Amniotic stem cell (primary cell): ENCODE results near the gene CRIP3.

Source experiments
- DNase-seq: peaks from one replicate; lab custom pipeline; 2025; lab: John Stamatoyannopoulos, UW

The CRIP3 gene

DNA sequence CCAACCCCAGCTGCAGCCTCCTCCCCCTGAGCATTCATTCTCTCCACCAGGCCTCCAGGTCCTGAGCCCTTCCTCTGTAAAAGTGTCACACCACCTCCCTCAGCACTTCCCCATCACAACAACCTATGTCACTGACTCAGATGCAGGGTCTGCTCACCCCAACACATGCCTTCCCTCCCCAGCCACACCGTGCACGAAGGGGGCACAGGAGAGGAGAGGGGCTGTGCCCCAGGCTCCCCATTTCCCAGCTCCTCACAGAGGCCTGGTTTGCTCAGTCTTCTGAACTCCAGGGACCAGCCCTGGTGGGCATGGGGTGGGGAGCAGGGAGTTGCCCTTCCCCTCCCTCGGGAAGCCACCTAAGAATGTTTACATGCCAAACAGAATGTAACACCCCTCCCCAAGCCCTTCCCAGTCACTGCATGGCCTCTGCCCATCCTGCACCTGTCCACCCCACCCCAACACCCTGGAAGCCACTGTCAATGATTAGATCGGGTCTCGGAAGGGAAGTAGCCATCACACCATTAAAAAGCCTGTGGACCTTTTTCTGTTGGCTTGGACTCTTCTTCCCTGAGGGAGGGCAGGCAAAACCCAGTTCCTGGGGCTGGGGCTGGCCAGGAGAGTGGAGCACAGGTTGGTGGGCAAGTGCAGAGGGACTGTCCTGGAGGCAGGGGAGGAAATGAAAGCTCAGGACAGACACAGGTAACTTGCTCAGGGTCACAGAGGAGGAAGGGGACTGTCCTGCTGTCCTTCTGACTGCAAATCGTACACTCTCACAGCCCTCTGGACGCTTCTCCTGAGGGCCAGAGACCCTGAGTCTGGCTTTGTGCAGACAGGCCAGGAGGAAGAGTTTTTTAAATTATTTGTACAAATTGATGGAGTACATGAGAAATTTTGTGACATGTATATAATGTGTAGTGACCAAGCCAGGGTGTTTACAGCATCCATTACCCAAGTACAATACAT, 20.6 kb downstream of the CRIP3 start:
- no peak for DNase-seq

DNA sequence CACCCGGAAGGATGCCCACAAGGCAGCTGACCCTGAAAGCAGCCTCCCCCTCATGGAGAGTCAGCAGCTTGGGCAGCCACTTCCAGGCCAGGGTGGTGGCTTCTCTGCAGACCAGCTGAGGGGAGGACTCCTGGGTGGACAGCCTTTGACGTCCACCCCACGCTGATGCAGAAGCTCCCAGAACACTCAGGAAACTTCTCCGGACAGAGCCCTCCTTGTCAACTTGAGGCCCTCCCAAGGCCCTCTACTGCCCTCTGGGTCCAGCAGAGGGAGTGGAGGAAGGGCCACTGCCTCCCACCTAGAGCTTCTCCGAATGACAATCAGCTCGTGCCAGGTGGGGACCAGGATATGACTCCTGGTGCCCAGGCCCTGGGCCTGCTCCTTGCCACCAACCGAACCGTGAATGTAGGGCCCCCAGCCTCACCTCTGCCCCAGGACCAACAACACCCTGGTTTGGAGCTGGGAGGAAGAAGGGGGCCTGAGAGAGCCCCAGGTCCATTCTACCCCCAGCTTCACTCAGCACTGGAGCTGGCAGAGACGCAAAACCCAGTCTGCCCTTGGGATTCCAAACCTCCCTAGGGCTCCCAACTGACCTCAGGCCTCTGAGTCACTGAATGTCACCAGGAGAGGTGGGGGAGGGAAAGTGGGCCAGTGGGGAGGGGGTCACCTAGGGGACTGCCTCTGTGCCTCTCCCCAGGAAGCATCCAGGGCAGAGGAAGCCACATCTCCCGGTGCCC, 21.5 kb downstream of the CRIP3 start:
- DNase-seq, result no peak

DNA sequence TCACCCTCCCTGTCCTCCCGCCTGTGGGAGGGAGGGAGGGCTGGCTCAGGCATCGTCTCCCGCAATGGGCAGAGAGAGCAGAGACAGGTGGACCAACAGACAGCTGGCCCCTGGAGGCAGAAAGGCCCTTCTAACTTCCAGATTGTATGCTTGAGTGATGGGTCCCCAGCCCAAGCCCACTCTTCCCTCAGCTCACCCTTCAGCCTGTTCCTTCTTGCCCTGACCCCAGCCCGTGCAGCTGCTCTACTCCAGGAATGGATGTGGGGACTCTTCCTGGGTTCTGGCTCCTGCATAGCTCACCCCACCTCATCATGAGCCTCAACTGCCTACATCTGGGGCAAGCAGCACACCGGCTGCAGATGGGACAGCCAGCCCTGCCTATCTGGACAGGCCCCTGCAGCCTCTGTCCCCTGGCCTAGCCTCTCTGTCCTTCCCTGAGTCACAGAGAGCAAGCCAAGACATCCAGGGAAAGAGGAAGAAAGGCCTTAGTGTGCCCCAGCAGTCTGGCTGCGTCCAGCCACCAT, 22.1 kb downstream of the CRIP3 start:
- DNase-seq, result no peak

DNA sequence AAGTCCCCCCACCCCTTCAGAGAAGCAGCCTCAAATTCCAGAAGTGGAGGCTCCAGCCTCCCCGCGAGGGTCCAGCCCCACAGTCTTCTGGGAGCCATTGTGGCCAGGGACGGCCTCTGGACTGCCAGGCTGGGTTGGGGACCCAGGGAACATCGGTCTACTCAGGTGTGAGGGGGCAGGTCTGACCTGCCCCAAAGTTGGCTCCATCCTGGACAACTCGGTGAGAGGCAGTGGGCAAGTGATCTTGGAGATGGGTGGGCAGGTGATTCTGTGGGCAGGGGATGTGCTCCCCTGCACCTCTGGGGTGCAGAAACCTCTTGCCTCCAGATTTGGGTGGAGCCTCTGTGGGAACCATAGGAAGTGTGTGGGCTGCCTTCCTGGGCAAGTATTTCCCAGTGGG, 22.8 kb downstream of the CRIP3 start:
- no peak for DNase-seq

- DNase-seq, result no peak
Measured at GRCh38 chr6:43284991-43285781, 23.4 kb downstream of the CRIP3 start.

GRCh38 chr6:43283905-43284304, 24.7 kb downstream of the CRIP3 start:
- no peak for DNase-seq

GRCh38 chr6:43283514-43283901, 25.1 kb downstream of the CRIP3 start:
- no peak for DNase-seq

DNA sequence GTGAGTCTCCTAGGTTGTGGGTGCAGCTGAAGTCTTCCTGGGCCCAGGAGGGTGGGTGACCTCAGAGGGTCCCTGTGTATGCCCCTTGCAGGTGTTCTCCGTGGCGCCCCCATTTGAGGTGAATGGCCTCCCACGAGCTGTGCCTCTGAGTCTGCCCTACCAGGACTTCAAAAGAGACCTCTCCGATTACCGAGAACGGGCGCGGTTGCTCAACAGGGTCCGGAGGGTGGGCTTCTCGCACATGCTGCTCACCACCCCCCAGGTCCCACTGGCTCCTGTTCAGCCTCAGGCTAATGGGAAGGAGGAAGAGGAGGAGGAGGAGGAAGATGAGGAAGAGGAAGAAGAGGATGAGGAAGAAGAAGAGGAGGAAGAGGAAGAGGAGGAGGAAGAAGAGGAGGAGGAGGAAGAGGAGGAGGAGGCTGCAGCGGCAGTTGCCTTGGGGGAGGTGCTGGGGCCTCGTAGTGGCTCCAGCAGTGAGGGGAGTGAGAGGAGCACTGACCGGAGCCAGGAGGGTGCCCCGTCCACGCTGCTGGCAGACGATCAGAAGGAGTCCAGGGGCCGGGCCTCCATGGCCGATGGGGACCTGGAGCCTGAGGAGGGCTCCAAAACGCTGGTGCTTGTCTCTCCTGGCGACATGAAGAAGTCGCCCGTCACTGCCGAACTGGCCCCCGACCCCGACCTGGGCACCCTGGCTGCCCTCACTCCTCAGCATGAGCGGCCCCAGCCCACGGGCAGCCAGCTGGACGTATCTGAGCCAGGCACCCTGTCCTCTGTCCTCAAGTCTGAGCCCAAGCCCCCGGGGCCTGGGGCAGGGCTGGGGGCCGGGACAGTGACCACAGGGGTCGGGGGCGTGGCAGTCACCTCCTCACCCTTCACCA, 25.8 kb downstream of the CRIP3 start:
- no peak for DNase-seq

DNA sequence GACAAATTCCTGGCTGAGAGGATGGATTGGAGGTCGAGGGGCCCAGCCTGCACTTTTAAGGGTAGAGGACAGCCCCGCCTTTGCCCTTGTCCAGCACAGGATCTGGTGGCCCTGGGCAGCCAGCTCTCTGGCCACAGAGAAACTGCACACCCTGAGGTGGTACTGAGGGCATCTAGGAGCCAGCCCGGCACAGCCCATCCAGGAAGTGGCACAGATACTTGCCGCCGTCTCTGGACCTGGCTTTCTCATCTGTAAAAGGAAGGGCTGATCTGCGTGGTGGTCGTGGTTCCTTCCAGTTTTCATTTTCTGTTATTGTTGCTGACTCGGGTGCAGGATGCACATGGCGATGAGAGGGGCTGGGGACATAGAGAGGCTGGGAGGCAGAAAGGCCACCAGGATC, 26.6 kb downstream of the CRIP3 start:
- no peak for DNase-seq

DNA sequence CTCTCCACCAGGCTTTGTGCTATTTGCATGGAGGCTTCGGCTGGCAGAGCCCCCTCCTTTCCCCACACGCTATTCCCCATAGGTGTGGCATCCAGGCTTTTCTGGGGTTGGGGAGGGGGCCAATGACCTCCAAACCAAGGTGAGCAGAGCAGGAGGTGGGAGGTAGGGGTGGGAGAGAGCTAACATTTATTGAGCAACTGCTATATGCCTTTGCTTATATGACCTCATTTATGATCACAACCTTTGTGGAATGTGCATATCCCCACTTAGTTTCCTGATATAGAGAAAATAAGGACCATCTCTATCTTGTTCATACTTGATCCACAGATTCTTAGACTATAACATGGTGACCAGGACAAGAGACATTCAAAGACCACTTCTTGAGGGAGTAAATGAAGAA, 28.4 kb downstream of the CRIP3 start:
- DNase-seq, result no peak

GRCh38 chr6:43278524-43279078, 30.0 kb downstream of the CRIP3 start:
- no peak for DNase-seq

DNA sequence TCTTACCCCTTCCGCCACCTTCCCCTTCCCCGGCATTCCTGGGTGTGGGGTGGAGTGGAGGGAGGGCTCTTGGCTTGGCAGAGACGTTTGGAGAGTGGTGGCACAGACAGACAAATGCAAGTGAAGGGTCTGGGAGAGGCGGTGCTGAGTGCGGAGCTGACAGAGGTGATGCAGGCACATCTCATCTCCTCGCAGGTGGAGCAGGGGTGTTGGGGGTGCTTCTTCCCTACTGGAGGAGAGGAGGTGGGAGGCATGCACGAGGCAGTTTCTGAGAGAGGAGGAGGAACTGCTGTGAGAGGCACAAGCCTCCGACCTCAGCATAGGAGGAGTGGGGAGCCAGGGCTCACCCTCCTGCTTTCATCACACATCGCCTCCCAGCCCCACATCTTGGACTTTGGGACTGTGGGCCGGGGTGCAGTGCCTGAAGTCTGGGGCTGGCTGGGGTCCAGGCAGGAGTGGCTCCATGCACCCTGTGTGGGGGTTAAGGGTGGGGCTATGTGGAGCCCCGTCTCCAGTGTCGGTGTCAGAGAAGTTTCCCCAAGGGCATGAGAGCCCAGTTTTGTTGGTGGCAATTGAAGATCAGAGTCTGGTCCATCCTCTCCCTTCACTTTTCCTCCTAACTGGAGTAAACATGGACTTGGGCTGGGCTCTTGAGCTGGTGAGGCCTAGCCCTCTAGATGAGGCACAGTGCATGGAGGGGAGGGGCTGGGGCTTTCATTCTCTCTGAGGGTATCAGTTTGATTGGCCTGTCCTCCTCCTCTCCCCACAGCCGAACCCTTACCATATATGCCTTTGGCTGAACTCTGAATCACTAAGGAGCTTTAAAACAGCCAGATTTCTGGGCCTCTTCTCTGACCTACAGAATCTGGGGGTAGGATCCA, 30.7 kb downstream of the CRIP3 start:
- DNase-seq, result no peak

- DNase-seq, result no peak
Measured at GRCh38 chr6:43277306-43277642, 31.4 kb downstream of the CRIP3 start.

- DNase-seq, result no peak
Measured at GRCh38 chr6:43276577-43277305, 31.9 kb downstream of the CRIP3 start.

DNA sequence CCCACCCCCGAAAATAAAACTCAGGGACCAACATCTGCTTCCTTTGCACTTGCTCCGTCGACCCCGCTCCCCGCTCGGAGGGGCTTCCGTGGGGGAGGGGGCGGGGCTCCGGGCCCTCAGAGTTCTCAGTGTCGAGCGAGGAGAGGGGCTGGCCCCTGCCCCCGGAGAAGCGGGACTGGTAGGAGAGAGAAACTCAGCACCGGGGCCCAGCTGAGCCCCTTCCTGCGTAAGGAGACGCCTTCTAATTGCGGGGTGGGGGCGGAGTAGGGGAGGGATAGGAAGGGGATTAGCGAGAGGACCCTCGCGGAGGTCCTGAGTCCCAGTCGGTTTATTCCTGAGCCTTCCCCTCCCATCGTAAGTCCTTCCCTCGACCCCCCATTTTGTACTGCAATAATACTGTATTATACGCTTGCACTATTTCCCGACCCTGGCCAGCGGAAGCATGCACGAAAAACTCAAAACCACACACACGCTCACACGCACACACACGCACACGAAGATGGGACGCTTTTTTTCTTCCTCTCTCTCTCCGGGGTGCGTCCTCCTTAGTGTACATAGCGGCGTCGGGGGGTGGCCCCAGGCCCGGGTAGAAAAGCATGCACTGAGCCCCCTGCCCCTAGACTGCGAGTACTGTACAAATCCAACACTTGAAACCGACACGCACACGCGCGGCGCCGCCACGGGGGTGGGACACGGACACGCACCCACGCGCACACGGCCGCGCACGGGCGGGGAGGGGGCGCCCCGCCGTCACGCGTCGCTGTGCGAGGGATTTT, 32.6 kb downstream of the CRIP3 start:
- DNase-seq, result no peak

- no peak for DNase-seq
Measured at GRCh38 chr6:43274916-43275597, 33.6 kb downstream of the CRIP3 start.

DNA sequence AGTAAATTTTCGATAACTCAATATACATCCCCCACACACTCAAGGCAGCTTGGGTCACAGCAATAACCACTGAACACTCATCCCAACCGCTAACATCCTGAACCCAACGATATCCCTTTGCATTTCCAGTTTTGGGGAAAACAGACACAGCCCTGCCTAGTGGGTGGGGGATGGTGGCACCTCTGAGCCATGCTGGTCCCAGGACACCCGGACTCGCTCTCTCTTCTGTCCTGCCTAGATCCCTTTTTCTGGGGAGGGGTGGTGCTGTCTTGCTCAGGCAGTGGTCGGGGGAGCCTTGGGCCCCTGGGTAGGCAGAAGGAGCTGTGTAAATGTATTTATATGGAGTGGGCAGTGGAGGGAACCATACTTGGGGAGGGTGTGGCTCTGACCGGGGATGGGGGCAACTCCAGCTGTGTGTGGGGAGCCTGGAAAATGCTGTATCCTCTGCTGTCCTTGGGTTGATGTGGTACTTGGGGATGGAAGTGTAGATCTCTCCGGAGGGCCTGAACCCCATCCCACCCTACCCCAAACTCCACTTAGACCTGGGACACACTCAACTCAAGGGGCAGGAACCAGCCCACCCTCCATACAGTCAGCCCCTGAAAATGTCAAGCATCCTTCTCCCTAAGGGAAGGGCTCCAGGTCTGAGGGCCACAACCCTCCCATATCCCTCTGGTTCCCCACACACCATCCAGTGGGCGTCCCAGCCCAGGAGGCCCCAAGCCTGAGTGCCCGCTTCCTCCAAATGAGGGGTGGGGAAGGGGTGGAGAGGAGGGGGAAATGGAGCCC, 34.3 kb downstream of the CRIP3 start:
- DNase-seq, result no peak
